ENCODE results near the gene ZNF593. TPM values are rescaled to one million over a fixed set of nuclear protein-coding genes. Genes with fewer than 3 reads are reported as not detected.

The ZNF593 gene
- total RNA-seq, 1 donor from 2014 or later = 36.2 TPM

- H3K36me3 Mint-ChIP-seq (ENCODE audit: low read depth) = no peaks in the 10 kb centered on the region
- TF ChIP-seq CTCF (conservative IDR thresholded peaks at IDR 0.05) = no peak
- DNase-seq (ENCODE audit: low read depth, low spot score) = no peak
- no peak overlapping the region for H3K27ac Mint-ChIP-seq (ENCODE audit: unreplicated experiment)
- no peak overlapping the region for H3K4me3 Mint-ChIP-seq
- peaks cover 14% of the 10 kb centered on the region for H3K4me1 Mint-ChIP-seq
- H3K27me3 Mint-ChIP-seq (ENCODE audit: low read depth) = no peaks in the 10 kb centered on the region
- no peaks in the 10 kb centered on the region for H3K9me3 Mint-ChIP-seq
Measured at GRCh38 chr1:26191739-26192138, 22.0 kb downstream of the ZNF593 start.

- Mint-ChIP-seq H3K9me3 (no peaks in the 10 kb centered on the region), H3K27ac (ENCODE audit: unreplicated experiment) (no peak overlapping the region), H3K27me3 (ENCODE audit: low read depth) (no peaks in the 10 kb centered on the region), H3K4me1 (peaks cover 3% of the 10 kb centered on the region), H3K36me3 (ENCODE audit: low read depth) (no peaks in the 10 kb centered on the region), H3K4me3 (no peak overlapping the region)
- no peak for TF ChIP-seq CTCF (conservative IDR thresholded peaks at IDR 0.05)
- no peak for DNase-seq (ENCODE audit: low read depth, low spot score)
Measured at GRCh38 chr1:26195805-26196204, 26.1 kb downstream of the ZNF593 start.

- H3K27ac Mint-ChIP-seq (ENCODE audit: unreplicated experiment) = no peak overlapping the region
- no peak overlapping the region for H3K4me3 Mint-ChIP-seq
- no peaks in the 10 kb centered on the region for H3K36me3 Mint-ChIP-seq (ENCODE audit: low read depth)
- H3K4me1 Mint-ChIP-seq = no peaks in the 10 kb centered on the region
- H3K9me3 Mint-ChIP-seq = no peaks in the 10 kb centered on the region
- no peaks in the 10 kb centered on the region for H3K27me3 Mint-ChIP-seq (ENCODE audit: low read depth)
- DNase-seq (ENCODE audit: low read depth, low spot score) = no peak
- TF ChIP-seq CTCF (conservative IDR thresholded peaks at IDR 0.05) = no peak
Measured at GRCh38 chr1:26197301-26197700, 27.6 kb downstream of the ZNF593 start.

GRCh38 chr1:26197813-26198212, 28.1 kb downstream of the ZNF593 start:
- Mint-ChIP-seq H3K4me1 (no peaks in the 10 kb centered on the region), H3K9me3 (no peaks in the 10 kb centered on the region), H3K4me3 (no peak overlapping the region), H3K27ac (ENCODE audit: unreplicated experiment) (no peak overlapping the region), H3K27me3 (ENCODE audit: low read depth) (no peaks in the 10 kb centered on the region), H3K36me3 (ENCODE audit: low read depth) (no peaks in the 10 kb centered on the region)
- DNase-seq (ENCODE audit: low read depth, low spot score) = no peak
- TF ChIP-seq CTCF (conservative IDR thresholded peaks at IDR 0.05) = no peak

- Mint-ChIP-seq H3K36me3 (ENCODE audit: low read depth) (no peaks in the 10 kb centered on the region), H3K4me1 (no peaks in the 10 kb centered on the region), H3K9me3 (no peaks in the 10 kb centered on the region), H3K27ac (ENCODE audit: unreplicated experiment) (no peak overlapping the region), H3K27me3 (ENCODE audit: low read depth) (no peaks in the 10 kb centered on the region), H3K4me3 (no peak overlapping the region)
- no peak for DNase-seq (ENCODE audit: low read depth, low spot score)
- no peak for TF ChIP-seq CTCF (conservative IDR thresholded peaks at IDR 0.05)
Measured at GRCh38 chr1:26200413-26200812, 30.7 kb downstream of the ZNF593 start.

Data from neural crest cell (in vitro differentiated cells).